Type B pancreatic cell (in vitro differentiated cells): ENCODE results near the gene NBDY. TPM values are rescaled to one million over a fixed set of nuclear protein-coding genes. Genes with fewer than 3 reads are reported as not detected.

Experiments used
- DNase-seq: peaks from one replicate; pipeline ENCODE4 v3.0.0; 2021; ENCODE audit warnings: mixed read lengths; ENCODE audit not compliant: unreplicated experiment; ENCODE audit errors: extremely low spot score
- H3K27ac Mint-ChIP-seq: 2 replicates; pipeline ENCODE4 v1.8.0; 2021; ENCODE audit warnings: mild to moderate bottlenecking, mixed read lengths
- H3K27me3 Mint-ChIP-seq: 2 replicates; pipeline ENCODE4 v1.8.0; 2021; ENCODE audit warnings: mixed read lengths
- H3K36me3 Mint-ChIP-seq: 2 replicates; pipeline ENCODE4 v1.8.0; 2021; ENCODE audit warnings: mixed read lengths
- H3K4me1 Mint-ChIP-seq: one replicate; pipeline ENCODE4 v1.8.0; 2021; ENCODE audit warnings: mixed read lengths; ENCODE audit not compliant: unreplicated experiment
- H3K4me3 Mint-ChIP-seq: 2 replicates; pipeline ENCODE4 v1.8.0; 2021; ENCODE audit warnings: mild to moderate bottlenecking, mixed read lengths
- H3K9me3 Mint-ChIP-seq: 2 replicates; pipeline ENCODE4 v1.8.0; 2021; ENCODE audit warnings: mixed read lengths
- total RNA-seq: library from RNA; stranded (reverse); gene quantifications from 2 replicates; pipeline ENCODE4 v1.2.1, GENCODE V29; 2021; ENCODE audit warnings: low replicate concordance
- TF ChIP-seq, protein P1 (sequence below): fragments of 200-600 bp; sonication (generic); conservative IDR thresholded peaks from 2 replicates; pipeline ENCODE4 v1.5.0; 2021; ENCODE audit warnings: antibody characterized with exemption, mild to moderate bottlenecking

Gene NBDY
- total RNA-seq, 1 donor from 2014 or later: 52.5 TPM

DNA sequence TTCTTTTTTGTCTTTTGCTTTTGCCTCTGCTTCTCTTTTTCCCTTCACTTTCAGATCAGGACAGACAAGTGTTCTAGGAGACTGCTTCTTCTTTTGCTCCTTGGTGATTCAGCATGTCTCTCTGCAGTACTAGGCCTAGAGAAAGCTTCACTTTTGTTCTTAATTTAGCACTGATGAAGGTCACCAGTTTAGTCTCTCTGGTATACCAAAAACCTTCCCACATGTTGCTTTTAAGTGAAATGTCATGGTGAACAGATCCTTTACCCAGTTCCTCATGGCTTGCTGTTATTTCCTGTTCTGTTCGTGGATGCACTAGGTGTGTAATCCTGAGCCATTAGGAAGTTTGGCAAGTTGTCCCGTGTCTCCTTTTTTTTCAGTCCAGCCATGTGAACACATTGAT, 53.3 kb downstream of the NBDY start:
- peaks cover 5% of the 10 kb centered on the region for H3K4me1 Mint-ChIP-seq
- H3K27ac Mint-ChIP-seq: no peak overlapping the region
- H3K9me3 Mint-ChIP-seq: peaks cover 9% of the 10 kb centered on the region
- TF ChIP-seq, protein P1, sequence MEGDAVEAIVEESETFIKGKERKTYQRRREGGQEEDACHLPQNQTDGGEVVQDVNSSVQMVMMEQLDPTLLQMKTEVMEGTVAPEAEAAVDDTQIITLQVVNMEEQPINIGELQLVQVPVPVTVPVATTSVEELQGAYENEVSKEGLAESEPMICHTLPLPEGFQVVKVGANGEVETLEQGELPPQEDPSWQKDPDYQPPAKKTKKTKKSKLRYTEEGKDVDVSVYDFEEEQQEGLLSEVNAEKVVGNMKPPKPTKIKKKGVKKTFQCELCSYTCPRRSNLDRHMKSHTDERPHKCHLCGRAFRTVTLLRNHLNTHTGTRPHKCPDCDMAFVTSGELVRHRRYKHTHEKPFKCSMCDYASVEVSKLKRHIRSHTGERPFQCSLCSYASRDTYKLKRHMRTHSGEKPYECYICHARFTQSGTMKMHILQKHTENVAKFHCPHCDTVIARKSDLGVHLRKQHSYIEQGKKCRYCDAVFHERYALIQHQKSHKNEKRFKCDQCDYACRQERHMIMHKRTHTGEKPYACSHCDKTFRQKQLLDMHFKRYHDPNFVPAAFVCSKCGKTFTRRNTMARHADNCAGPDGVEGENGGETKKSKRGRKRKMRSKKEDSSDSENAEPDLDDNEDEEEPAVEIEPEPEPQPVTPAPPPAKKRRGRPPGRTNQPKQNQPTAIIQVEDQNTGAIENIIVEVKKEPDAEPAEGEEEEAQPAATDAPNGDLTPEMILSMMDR: no peak
- H3K27me3 Mint-ChIP-seq: no peaks in the 10 kb centered on the region
- H3K4me3 Mint-ChIP-seq: no peak overlapping the region
- DNase-seq: no peak
- peaks cover 22% of the 10 kb centered on the region for H3K36me3 Mint-ChIP-seq

- TF ChIP-seq, protein P1: no peak
- Mint-ChIP-seq H3K9me3 (peaks cover 9% of the 10 kb centered on the region), H3K27ac (no peak overlapping the region), H3K4me3 (no peak overlapping the region), H3K4me1 (peaks cover 5% of the 10 kb centered on the region), H3K27me3 (no peaks in the 10 kb centered on the region), H3K36me3 (peaks cover 22% of the 10 kb centered on the region)
- no peak for DNase-seq
These were observed 53.9 kb downstream of the NBDY start for GRCh38 chrX:56782791-56783449.

- Mint-ChIP-seq H3K9me3 (peaks cover 9% of the 10 kb centered on the region), H3K27ac (no peak overlapping the region), H3K4me1 (peaks cover 5% of the 10 kb centered on the region), H3K4me3 (no peak overlapping the region), H3K27me3 (no peaks in the 10 kb centered on the region), H3K36me3 (peaks cover 22% of the 10 kb centered on the region)
- no peak for DNase-seq
- TF ChIP-seq, protein P1: no peak
These were observed 54.4 kb downstream of the NBDY start for GRCh38 chrX:56783450-56783831.

GRCh38 chrX:56783996-56784620, 55.1 kb downstream of the NBDY start:
- no peak for DNase-seq
- TF ChIP-seq, protein P1: no peak
- Mint-ChIP-seq H3K4me3 (no peak overlapping the region), H3K36me3 (peaks cover 22% of the 10 kb centered on the region), H3K9me3 (peaks cover 9% of the 10 kb centered on the region), H3K27me3 (no peaks in the 10 kb centered on the region), H3K4me1 (peaks cover 5% of the 10 kb centered on the region), H3K27ac (no peak overlapping the region)

DNA sequence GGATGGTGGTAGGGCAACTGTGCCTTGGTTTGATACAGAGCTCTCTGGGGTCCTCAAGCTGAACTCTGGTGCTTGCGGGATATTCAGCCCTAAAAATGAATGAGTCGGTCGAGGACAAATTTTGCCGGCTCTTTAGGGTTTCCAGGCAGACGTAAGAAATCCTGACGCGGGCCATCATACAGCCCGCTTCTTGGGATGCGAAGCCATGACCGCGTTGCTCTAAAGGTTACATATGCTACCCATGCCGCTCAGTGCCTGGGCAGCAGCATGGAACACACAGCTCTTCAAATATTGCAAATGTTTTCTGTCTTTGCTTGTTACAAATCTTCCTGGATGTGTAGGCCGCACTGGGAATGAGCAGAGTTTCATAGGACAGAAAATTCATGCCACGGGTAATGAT, 55.6 kb downstream of the NBDY start:
- no peak for DNase-seq
- H3K9me3 Mint-ChIP-seq: peaks cover 9% of the 10 kb centered on the region
- H3K27ac Mint-ChIP-seq: no peak overlapping the region
- TF ChIP-seq, protein P1: no peak
- H3K4me1 Mint-ChIP-seq: peaks cover 5% of the 10 kb centered on the region
- H3K27me3 Mint-ChIP-seq: no peaks in the 10 kb centered on the region
- H3K4me3 Mint-ChIP-seq: no peak overlapping the region
- peaks cover 22% of the 10 kb centered on the region for H3K36me3 Mint-ChIP-seq
